ENCODE data around the gene RAB5B.

DNA sequence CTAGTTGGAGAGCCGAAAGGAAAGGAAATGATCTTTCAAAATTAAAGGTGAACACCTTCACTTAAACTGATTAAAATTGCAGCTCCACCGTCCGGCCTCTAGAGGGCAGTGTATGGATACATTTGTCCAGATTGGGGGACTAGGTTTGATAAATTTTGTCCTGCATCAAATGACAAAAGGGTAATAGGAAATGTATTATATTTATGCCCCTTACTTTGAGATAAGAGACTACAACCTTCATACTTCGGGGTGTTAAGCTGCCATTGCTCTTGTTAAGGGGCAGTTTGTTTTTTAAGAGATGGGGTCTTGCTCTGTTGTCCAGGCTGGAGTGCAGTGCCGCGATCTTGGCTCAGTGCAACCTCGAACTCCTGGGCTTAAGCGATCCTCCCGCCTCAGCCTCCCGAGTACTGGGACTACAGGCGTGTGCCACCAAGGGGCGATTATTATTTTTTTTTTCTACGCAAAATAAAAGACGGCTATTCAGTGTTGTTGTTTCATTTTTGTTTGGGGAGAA, 22.4 kb downstream of the RAB5B start:
- TF ChIP-seq, protein P1, sequence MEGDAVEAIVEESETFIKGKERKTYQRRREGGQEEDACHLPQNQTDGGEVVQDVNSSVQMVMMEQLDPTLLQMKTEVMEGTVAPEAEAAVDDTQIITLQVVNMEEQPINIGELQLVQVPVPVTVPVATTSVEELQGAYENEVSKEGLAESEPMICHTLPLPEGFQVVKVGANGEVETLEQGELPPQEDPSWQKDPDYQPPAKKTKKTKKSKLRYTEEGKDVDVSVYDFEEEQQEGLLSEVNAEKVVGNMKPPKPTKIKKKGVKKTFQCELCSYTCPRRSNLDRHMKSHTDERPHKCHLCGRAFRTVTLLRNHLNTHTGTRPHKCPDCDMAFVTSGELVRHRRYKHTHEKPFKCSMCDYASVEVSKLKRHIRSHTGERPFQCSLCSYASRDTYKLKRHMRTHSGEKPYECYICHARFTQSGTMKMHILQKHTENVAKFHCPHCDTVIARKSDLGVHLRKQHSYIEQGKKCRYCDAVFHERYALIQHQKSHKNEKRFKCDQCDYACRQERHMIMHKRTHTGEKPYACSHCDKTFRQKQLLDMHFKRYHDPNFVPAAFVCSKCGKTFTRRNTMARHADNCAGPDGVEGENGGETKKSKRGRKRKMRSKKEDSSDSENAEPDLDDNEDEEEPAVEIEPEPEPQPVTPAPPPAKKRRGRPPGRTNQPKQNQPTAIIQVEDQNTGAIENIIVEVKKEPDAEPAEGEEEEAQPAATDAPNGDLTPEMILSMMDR (IDR thresholded peaks at IDR 0.05) = peak; percentile 70 to 83 (median 78)
- TF ChIP-seq EP300 (IDR thresholded peaks at IDR 0.05) (no peak), POLR2AphosphoS5 (IDR thresholded peaks at IDR 0.05) (no peak), POLR2A (IDR thresholded peaks at IDR 0.05) (no peak)

Measured in sigmoid colon (tissue), 4 donors.